Thyroid gland (tissue), 4 donors: ENCODE data around the gene VMA21. TPM values are rescaled to one million over a fixed set of nuclear protein-coding genes. Genes with fewer than 3 reads are reported as not detected.

Experiments used
- DNase-seq, 2 donors: peaks; one replicate each; pipeline ENCODE4 v3.0.0-alpha.2; 2019
- H3K27ac ChIP-seq, 3 donors: fragments of 200-600 bp; sonication (generic); 1 replicate in 2 of 3; 2 replicates in 1 of 3; pipeline ENCODE4 v1.5.1; 2016 to 2019; ENCODE audit warnings: mild to moderate bottlenecking in 1 of 3, moderate library complexity in 1 of 3
- H3K27me3 ChIP-seq: fragments of 200-600 bp; sonication (generic); one replicate; pipeline ENCODE4 v1.5.1; 2019
- H3K36me3 ChIP-seq, 2 donors: fragments of 200-600 bp; sonication (generic); one replicate each; pipeline ENCODE4 v1.5.1; 2016 to 2019
- H3K4me1 ChIP-seq, 2 donors: fragments of 200-600 bp; sonication (generic); one replicate each; pipeline ENCODE4 v1.5.1; 2017 to 2019
- H3K4me3 ChIP-seq, 3 donors: fragments of 200-600 bp; sonication (generic); replicated peaks in 1 of 3; 1 replicate in 2 of 3; 2 replicates in 1 of 3; pipeline ENCODE4 v1.5.1; 2016; ENCODE audit warnings: mild to moderate bottlenecking in 1 of 3
- H3K9me3 ChIP-seq: fragments of 200-600 bp; sonication (generic); one replicate; pipeline ENCODE4 v1.5.1; 2017
- POLR2A ChIP-seq, 2 donors: fragments of 450-650 bp; IDR thresholded peaks; one replicate each; pipeline ENCODE4 v1.6.1; 2017; ENCODE audit warnings: antibody characterized with exemption in 2 of 2, mild to moderate bottlenecking in 2 of 2, moderate library complexity in 1 of 2
- WGBS, 2 donors: methylation state at CpG; one replicate each; pipeline ENCODE4 v1.1.5; 2017; 5-methylcytosine and 5-hydroxymethylcytosine counted together
- intact Hi-C: fragments of 100-400 bp; cut with DNase I; formaldehyde crosslinking; loops from one replicate; pipeline ENCODE4 v1.15.1; 2023
- total RNA-seq, 4 donors: library from RNA; depleted of rRNA; stranded (reverse); fragments of >200 nt; gene quantifications; one replicate each; pipeline ENCODE4 v1.2.3, GENCODE V29; 2016
- TF ChIP-seq, protein P1 (sequence below), 6 experiments: fragments of 200-600 bp in 3 of 6; fragments of 450-650 bp in 3 of 6; sonication (generic) in 3 of 6; IDR thresholded peaks; one replicate each; pipeline ENCODE4 v1.5.1; 2016 to 2019; ENCODE audit warnings: antibody characterized with exemption in 6 of 6, mild to moderate bottlenecking in 2 of 6, inconsistent platforms in 1 of 6, moderate library complexity in 1 of 6

VMA21 gene
- total RNA-seq, 4 donors from 2014 or later: 39.4 to 55.3 (median 49.0) TPM

DNA sequence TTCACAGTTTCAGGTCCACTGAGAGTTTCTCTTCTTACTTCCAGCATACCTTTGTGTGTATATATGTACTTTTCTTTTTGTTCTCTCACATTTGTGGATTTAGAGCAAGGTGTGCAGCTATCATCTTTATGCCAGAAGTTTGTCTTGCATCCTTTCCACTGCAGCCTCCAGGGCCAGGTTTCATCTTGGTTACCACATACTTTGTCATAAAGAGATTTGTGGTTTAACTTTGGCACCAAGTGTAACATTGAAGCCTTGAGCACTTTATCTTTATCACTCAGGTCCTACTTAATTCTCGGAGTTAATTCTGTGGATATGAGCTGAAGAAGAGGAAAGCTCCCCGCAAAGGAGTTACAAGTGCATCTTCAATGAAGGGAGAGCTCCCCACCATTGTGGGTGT is 31.4 kb upstream of the VMA21 start:
- intact Hi-C loops: no loop called here
- TF ChIP-seq, protein P1, sequence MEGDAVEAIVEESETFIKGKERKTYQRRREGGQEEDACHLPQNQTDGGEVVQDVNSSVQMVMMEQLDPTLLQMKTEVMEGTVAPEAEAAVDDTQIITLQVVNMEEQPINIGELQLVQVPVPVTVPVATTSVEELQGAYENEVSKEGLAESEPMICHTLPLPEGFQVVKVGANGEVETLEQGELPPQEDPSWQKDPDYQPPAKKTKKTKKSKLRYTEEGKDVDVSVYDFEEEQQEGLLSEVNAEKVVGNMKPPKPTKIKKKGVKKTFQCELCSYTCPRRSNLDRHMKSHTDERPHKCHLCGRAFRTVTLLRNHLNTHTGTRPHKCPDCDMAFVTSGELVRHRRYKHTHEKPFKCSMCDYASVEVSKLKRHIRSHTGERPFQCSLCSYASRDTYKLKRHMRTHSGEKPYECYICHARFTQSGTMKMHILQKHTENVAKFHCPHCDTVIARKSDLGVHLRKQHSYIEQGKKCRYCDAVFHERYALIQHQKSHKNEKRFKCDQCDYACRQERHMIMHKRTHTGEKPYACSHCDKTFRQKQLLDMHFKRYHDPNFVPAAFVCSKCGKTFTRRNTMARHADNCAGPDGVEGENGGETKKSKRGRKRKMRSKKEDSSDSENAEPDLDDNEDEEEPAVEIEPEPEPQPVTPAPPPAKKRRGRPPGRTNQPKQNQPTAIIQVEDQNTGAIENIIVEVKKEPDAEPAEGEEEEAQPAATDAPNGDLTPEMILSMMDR (IDR thresholded peaks at IDR 0.05): no peak
- no peak for TF ChIP-seq POLR2A (IDR thresholded peaks at IDR 0.05)
- H3K36me3 ChIP-seq: no peaks in the 10 kb centered on the region
- 82 to 94% methylated on average over 2 of the region's 2 CpGs for WGBS, 2 donors
- no peak overlapping the region for H3K27ac ChIP-seq
- no peak for DNase-seq
- no peaks in the 10 kb centered on the region for H3K9me3 ChIP-seq
- H3K27me3 ChIP-seq: no peaks in the 10 kb centered on the region
- H3K4me1 ChIP-seq: no peaks in the 10 kb centered on the region
- no peak overlapping the region for H3K4me3 ChIP-seq

DNA sequence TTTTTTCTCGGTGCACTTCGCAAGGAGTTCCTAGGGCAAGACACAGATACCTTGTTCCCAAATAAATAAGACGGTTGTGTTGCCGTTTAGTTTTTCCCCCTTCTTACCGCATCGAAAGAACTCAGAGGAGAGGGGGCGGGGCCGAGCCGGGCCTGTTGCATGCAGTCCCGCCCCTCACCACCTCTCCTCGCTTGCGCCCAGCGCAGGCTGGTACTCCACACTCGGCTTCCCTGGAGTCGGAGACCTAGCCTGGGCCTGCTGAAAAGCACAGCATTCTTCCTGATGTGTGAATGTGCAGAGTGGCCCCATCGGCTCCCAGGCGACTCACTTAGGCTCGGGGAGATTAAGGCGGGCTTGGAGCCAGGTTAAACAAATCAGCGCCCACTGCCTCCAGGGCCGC is 26.1 kb upstream of the VMA21 start:
- H3K36me3 ChIP-seq: no peaks in the 10 kb centered on the region
- no peaks in the 10 kb centered on the region for H3K4me1 ChIP-seq
- DNase-seq: no peak
- H3K27ac ChIP-seq: no peak overlapping the region
- intact Hi-C loops: no loop called here
- no peaks in the 10 kb centered on the region for H3K27me3 ChIP-seq
- H3K9me3 ChIP-seq: no peaks in the 10 kb centered on the region
- no peak overlapping the region for H3K4me3 ChIP-seq
- TF ChIP-seq, protein P1 (IDR thresholded peaks at IDR 0.05): no peak
- no peak for TF ChIP-seq POLR2A (IDR thresholded peaks at IDR 0.05)
- 8 to 36% methylated on average over 3 to 19 of the region's 21 CpGs for WGBS, 2 donors

DNA sequence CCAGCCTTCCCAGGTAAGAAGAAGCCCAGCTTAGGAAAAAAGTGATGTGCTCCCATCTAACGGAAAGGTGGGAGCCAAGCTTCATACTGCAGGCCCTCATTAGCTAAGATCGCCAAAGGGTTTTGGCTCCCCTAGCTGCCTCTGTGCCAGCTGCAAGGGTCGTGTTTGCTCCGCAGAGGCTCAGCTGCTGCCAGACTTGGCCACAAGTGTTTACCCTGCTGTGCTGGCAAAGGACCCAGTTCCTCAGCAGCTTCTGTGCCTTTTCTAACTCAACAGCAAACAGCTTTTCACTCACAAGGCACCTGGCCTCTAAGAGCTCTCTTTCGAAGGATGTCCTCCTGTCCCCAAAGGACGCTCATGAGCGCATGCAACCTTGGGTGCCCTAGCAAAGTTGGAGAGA is 12.2 kb upstream of the VMA21 start:
- TF ChIP-seq POLR2A (IDR thresholded peaks at IDR 0.05): no peak
- TF ChIP-seq, protein P1 (IDR thresholded peaks at IDR 0.05): no peak
- no peaks in the 10 kb centered on the region for H3K4me1 ChIP-seq
- H3K4me3 ChIP-seq: no peak overlapping the region
- DNase-seq: peak; percentile 15 to 20
- no peaks in the 10 kb centered on the region for H3K27me3 ChIP-seq
- intact Hi-C loops: no loop called here
- no peaks in the 10 kb centered on the region for H3K9me3 ChIP-seq
- no peaks in the 10 kb centered on the region for H3K36me3 ChIP-seq
- 35 to 58% methylated on average over 5 to 7 of the region's 7 CpGs for WGBS, 2 donors
- no peak overlapping the region for H3K27ac ChIP-seq

DNA sequence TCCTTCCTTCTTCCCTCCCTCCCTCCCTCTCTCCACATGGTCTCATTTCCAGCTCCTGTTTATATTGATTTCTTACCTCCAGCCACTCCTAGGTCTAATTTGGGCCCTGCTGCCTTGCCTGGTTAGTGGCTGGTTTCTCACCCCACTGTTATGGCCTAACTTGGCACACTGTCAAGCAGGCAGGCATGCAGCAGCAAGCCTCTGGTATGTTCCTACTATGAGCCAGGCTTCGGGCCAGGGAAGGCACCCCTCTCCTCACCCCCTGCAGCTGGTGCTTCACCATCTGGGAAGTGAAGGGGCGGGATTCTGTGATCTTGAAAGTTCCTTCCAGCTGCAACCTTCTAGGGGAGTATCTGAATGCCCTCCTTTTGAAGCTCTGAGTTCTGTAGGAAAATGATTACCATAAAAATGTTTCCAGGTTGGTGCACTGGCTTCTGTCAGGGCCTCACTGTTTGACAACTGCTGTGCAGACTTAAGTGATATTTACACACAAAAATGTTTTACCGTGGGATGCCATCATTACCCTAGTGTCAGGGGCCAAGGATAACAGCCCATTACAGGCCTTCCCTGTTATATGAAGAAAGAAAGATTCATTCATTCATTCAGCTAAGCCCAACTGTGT is 10.1 kb upstream of the VMA21 start:
- no peaks in the 10 kb centered on the region for H3K4me1 ChIP-seq
- TF ChIP-seq, protein P1 (IDR thresholded peaks at IDR 0.05): no peak
- no peak for TF ChIP-seq POLR2A (IDR thresholded peaks at IDR 0.05)
- intact Hi-C loops: no loop called here
- H3K27me3 ChIP-seq: no peaks in the 10 kb centered on the region
- H3K9me3 ChIP-seq: no peaks in the 10 kb centered on the region
- H3K27ac ChIP-seq: no peak overlapping the region
- peak in 1 of 2 donors; percentile 15 for DNase-seq
- no peak overlapping the region for H3K4me3 ChIP-seq
- 77 to 80% methylated on average over 2 to 3 of the region's 3 CpGs for WGBS, 2 donors
- no peaks in the 10 kb centered on the region for H3K36me3 ChIP-seq

DNA sequence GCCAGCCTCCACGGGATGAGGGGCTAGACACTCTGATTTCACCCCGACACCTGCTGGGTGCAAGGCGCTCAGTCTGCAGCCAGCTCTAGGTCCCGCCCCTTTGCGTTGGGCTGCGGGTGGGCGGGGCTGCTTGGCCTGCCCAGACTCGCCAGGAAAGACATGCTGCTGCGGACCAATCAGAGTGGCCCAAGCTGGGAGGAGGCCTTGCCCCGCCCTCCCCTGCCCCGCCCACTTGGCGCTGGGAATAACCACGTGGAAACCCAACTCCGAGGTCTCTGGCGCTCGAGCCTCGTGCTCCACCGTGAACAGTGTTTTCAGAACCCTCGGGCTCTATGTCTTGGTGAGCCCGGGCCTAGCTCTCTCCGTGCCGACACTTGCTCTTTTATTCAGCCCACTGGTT is 5.3 kb upstream of the VMA21 start:
- H3K9me3 ChIP-seq: no peaks in the 10 kb centered on the region
- H3K4me3 ChIP-seq: no peak overlapping the region
- TF ChIP-seq, protein P1 (IDR thresholded peaks at IDR 0.05): no peak
- TF ChIP-seq POLR2A (IDR thresholded peaks at IDR 0.05): no peak
- DNase-seq: no peak
- H3K4me1 ChIP-seq: peaks cover 0 to 6% of the 10 kb centered on the region in 2 donors
- no peak overlapping the region for H3K27ac ChIP-seq
- intact Hi-C loops: no loop called here
- no peaks in the 10 kb centered on the region for H3K36me3 ChIP-seq
- no peaks in the 10 kb centered on the region for H3K27me3 ChIP-seq
- 91 to 94% methylated on average over 5 to 7 of the region's 22 CpGs for WGBS, 2 donors
